ENCODE results near the gene CSF3R. TPM values are rescaled to one million over a fixed set of nuclear protein-coding genes. Genes with fewer than 3 reads are reported as not detected.

Gene CSF3R
- total and polyA plus RNA-seq, 2 of the 4 experiments (the other 2 are of a cell fraction): not detected

- Histone ChIP-seq H3K56ac (ENCODE audit: extremely low read depth, insufficient read depth, low read length) (no peak overlapping the region), H3K9ac (ENCODE audit: low read depth, low read length) (no peak overlapping the region), H3K4ac (ENCODE audit: low read depth, low read length) (no peak overlapping the region), H2BK15ac (ENCODE audit: low read depth, low read length) (no peak overlapping the region), H3K4me3 (ENCODE audit: insufficient read depth, low read depth, low read length) (no peak overlapping the region), H2AFZ (replicated peaks; ENCODE audit: low read length, poor library complexity) (no peak overlapping the region), H2AK5ac (ENCODE audit: low read depth, low read length) (no peak overlapping the region), H4K91ac (ENCODE audit: insufficient read depth, low read depth, low read length) (no peak overlapping the region), H2BK120ac (ENCODE audit: low read depth, low read length) (no peak overlapping the region), H3K18ac (ENCODE audit: low read depth, low read length) (no peak overlapping the region), H3K9me1 (ENCODE audit: insufficient read depth, low read length) (no peaks in the 10 kb centered on the region; the same call in 1 of the 2 replicates), H3K4me1 (ENCODE audit: control insufficient read depth, insufficient read depth, low read length) (no peaks in the 10 kb centered on the region), H2BK20ac (ENCODE audit: low read depth, low read length) (no peak overlapping the region), H3K23ac (ENCODE audit: low read depth, low read length) (no peak overlapping the region), H3K9me3 (ENCODE audit: control insufficient read depth, insufficient read depth, low read length) (no peaks in the 10 kb centered on the region), H3K27ac (ENCODE audit: insufficient read depth, low read length) (no peak overlapping the region), H3K27me3 (ENCODE audit: control insufficient read depth, insufficient read depth, low read length) (no peaks in the 10 kb centered on the region), H3K79me1 (ENCODE audit: low read depth in 1 of 2, low read length in 2 of 2) (no peaks in the 10 kb centered on the region), H3K36me3 (ENCODE audit: control insufficient read depth, insufficient read depth, low read length) (0 out of 2 replicates have a peak, but pooled peaks cover 2% of the 10 kb centered on the region), H2BK5ac (ENCODE audit: low read depth, low read length, poor library complexity, severe bottlenecking) (no peak overlapping the region), H3K14ac (replicated peaks; ENCODE audit: low read depth, low read length) (no peak overlapping the region), H4K5ac (ENCODE audit: low read depth, low read length) (no peak overlapping the region), H4K20me1 (ENCODE audit: insufficient read depth, low read length) (no peaks in the 10 kb centered on the region; the same call in 1 of the 2 replicates), H3K4me2 (ENCODE audit: low read depth, low read length) (no peak overlapping the region), H2AK9ac (replicated peaks; ENCODE audit: low read depth, low read length, poor library complexity) (no peak overlapping the region), H4K8ac (ENCODE audit: low read depth in 2 of 2, low read length in 2 of 2) (no peak overlapping the region)
- WGBS, 2 experiments (ENCODE audit: extremely low coverage in 2 of 2, insufficient read length in 1 of 2): no CpG with 5 or more reads among the region's 3 CpGs
- BruUV-seq (replicated peaks): no TSS peak
- ATAC-seq (ENCODE audit: low read depth) (no peak), DNase-seq (no peak)
- intact Hi-C loops (cut with micrococcal nuclease): no loop called here
- CTCF ChIA-PET: no interaction called here
- TF ChIP-seq POLR2A (IDR thresholded peaks at IDR 0.05; ENCODE audit: low read depth, low read length) (no peak), CEBPB (IDR thresholded peaks at IDR 0.05; ENCODE audit: low read depth, low read length) (no peak), MAZ (IDR thresholded peaks at IDR 0.05; ENCODE audit: borderline replicate concordance, low read depth, low read length) (no peak), MXI1 (IDR thresholded peaks at IDR 0.05; ENCODE audit: borderline replicate concordance, low read depth, low read length) (no peak), FOS (IDR thresholded peaks at IDR 0.05; ENCODE audit: low read depth, low read length) (no peak), MAFK (IDR thresholded peaks at IDR 0.05; ENCODE audit: low read depth, low read length) (no peak), CHD1 (IDR thresholded peaks at IDR 0.05; ENCODE audit: low read depth, low read length) (no peak), CTCF (conservative IDR thresholded peaks at IDR 0.05; ENCODE audit: low read depth, low read length) (no peak), RAD21 (IDR thresholded peaks at IDR 0.05; ENCODE audit: low read length) (no peak), USF2 (IDR thresholded peaks at IDR 0.05; ENCODE audit: low read depth, low read length) (no peak)
- in situ Hi-C loops (cut with MboI; ENCODE audit: low sequenced_read_pairs): no loop called here
- POLR2A ChIA-PET (ENCODE audit: unreplicated experiment): no interaction called here
- dilution Hi-C loops (cut with HindIII; ENCODE audit: low sequenced_read_pairs, unreplicated experiment): no loop called here
Measured at GRCh38 chr1:36442337-36442736, 40.4 kb downstream of the CSF3R start.

Measured in IMR-90 (cell line).